Neutrophil (primary cell): Measurements from ENCODE around the gene HECTD1.
"Not testable (repeated sequence)": the region's sequence is repeated elsewhere in the genome, so short reads cannot be mapped to it uniquely, and the experiment has no call there.

ENCODE experiments used
- H3K27ac ChIP-seq: fragments of 200-600 bp; sonication (generic); 2 replicates; pipeline ENCODE4 v1.5.1; 2016; ENCODE audit warnings: mild to moderate bottlenecking, moderate library complexity
- H3K27me3 ChIP-seq: fragments of 200-600 bp; sonication (generic); 2 replicates; pipeline ENCODE4 v1.6.0; 2016; ENCODE audit warnings: mild to moderate bottlenecking
- H3K36me3 ChIP-seq: fragments of 200-600 bp; sonication (generic); 2 replicates; pipeline ENCODE4 v1.5.1; 2017
- H3K4me1 ChIP-seq, 2 experiments: fragments of 200-600 bp in 1 of 2; sonication (generic) in 1 of 2; 1 replicate in 1 of 2; 2 replicates in 1 of 2; pipeline versions ENCODE4 v1.5.1 to v1.6.1; 2013 to 2016; ENCODE audit warnings: low read depth in 1 of 2, low read length in 1 of 2, mild to moderate bottlenecking in 1 of 2, moderate library complexity in 1 of 2; ENCODE audit not compliant: control insufficient read depth in 1 of 2, insufficient read depth in 1 of 2
- H3K4me3 ChIP-seq, 2 experiments: fragments of 200-600 bp in 1 of 2; sonication (generic) in 1 of 2; 1 replicate in 1 of 2; 2 replicates in 1 of 2; pipeline ENCODE4 v1.5.1; 2013 to 2016; ENCODE audit warnings: low read depth in 1 of 2, low read length in 1 of 2, mild to moderate bottlenecking in 1 of 2, moderate library complexity in 1 of 2
- H3K9me3 ChIP-seq: fragments of 200-600 bp; sonication (generic); 2 replicates; pipeline ENCODE4 v1.5.1; 2016
- TF ChIP-seq, protein P1 (sequence below): fragments of 200-600 bp; sonication (generic); IDR thresholded peaks from 2 replicates; pipeline ENCODE4 v1.5.1; 2016; ENCODE audit warnings: antibody characterized with exemption

Gene HECTD1

DNA sequence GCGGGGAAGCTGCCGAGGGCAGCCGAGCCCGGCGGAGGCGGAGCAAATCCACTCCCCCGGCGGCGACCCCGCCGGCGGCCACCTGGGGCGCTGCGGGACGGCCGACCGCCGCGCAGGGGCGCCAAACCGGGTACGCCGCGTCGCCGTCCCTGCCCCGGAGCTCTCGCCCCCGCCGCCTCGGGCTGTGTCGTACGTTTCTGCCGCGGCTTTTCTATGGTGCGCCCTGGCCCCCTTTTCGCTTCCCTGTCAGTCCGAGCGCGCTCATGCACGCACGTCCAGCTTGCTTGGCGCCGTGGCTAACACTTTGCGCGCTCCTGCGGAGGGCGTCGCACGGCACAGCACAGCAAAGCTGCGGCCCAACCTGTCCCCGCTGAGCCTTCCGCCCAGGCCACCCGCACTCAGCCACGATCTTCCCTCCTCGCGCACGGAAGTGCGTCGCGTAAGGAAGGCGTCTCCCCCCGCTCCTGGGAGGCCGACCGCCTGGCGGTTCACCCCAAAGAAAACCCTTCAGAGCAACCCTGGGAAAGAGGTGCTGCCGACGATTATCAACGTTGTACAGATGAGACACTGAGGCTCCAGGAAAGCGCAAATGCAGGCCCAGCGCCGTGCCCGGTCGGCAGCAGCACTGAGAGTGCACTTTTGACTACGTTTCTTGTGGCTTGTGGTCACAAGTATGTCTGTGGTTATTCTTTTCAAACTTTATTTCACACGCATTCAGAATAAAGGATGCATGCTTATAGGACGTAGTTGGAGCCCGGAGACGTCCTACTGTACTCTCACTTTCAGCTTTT is at the start of gene HECTD1:
Gene HECTD1 (minus strand): TSS at position 39 of the 791 bp plus-strand sequence. CDS start 1,857 bp downstream, outside the sequence.
- Histone ChIP-seq H3K27ac (peak within 1 kb of the TSS; percentile 92), H3K27me3 (no peaks in the 10 kb centered on the region), H3K36me3 (no peaks in the 10 kb centered on the region), H3K9me3 (no peaks in the 10 kb centered on the region), H3K4me1 (peaks cover 29 to 36% of the 10 kb centered on the region in 2 experiments), H3K4me3 (peak within 1 kb of the TSS; percentile 77 to 85)
- TF ChIP-seq, protein P1, sequence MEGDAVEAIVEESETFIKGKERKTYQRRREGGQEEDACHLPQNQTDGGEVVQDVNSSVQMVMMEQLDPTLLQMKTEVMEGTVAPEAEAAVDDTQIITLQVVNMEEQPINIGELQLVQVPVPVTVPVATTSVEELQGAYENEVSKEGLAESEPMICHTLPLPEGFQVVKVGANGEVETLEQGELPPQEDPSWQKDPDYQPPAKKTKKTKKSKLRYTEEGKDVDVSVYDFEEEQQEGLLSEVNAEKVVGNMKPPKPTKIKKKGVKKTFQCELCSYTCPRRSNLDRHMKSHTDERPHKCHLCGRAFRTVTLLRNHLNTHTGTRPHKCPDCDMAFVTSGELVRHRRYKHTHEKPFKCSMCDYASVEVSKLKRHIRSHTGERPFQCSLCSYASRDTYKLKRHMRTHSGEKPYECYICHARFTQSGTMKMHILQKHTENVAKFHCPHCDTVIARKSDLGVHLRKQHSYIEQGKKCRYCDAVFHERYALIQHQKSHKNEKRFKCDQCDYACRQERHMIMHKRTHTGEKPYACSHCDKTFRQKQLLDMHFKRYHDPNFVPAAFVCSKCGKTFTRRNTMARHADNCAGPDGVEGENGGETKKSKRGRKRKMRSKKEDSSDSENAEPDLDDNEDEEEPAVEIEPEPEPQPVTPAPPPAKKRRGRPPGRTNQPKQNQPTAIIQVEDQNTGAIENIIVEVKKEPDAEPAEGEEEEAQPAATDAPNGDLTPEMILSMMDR = peak; percentile 91

GRCh38 chr14:31257244-31257553 is 49.6 kb upstream of the HECTD1 start:
- H3K27me3 ChIP-seq = no peaks in the 10 kb centered on the region
- no peaks in the 10 kb centered on the region for H3K36me3 ChIP-seq

DNA sequence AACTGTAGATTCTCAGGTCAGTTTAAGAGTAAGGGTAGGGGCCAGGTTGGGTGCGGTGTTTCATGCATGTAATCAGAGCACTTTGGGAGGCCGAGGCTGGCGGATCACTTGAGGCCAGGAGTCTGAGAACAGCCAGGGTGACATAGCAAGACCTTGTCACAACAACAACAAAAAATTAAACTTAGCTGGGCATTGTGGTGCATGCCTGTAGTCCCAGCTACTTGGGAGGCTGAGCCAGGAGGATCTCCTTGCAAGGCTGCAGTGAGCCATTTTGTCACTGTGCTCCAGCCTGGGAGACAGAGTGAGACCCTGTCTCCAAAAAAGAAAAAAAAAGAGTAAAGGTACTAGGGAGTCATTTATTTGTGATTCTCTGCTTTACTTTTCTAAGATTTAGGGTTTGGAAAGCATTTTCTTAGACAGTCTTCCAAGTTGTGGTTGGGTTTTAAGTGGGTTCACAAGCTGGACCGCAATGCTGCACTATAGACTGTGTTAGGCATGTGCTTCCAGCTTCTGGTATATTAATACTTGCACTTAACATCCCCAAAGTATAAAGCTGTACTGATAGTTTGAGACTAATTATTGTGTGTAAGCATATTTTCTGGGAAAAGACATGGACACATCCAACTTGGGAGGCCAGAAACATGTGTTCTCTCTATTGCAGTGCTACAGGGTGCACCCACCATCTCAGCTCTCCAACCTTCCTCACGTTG is 49.1 kb upstream of the HECTD1 start:
- TF ChIP-seq, protein P1 = no peak
- H3K27me3 ChIP-seq = no peaks in the 10 kb centered on the region
- no peaks in the 10 kb centered on the region for H3K9me3 ChIP-seq

More at GRCh38 chr14:31257244-31257553, 49.6 kb upstream of the HECTD1 start:
- Histone ChIP-seq H3K27ac (no peak overlapping the region), H3K9me3 (no peaks in the 10 kb centered on the region), H3K4me1 (peaks cover 5 to 7% of the 10 kb centered on the region in 2 experiments), H3K4me3 (no peak overlapping the region)
- TF ChIP-seq, protein P1 = no peak

GRCh38 chr14:31255918-31256317 is 48.3 kb upstream of the HECTD1 start:
- not testable (repeated sequence) for H3K4me3 ChIP-seq, H3K36me3 ChIP-seq, H3K27me3 ChIP-seq, H3K4me1 ChIP-seq, H3K9me3 ChIP-seq, H3K27ac ChIP-seq

More for the DNA sequence above, 49.1 kb upstream of the HECTD1 start:
- H3K27ac ChIP-seq = no peak overlapping the region
- H3K4me1 ChIP-seq = peaks cover under 1 to 2% of the 10 kb centered on the region in 2 experiments
- no peaks in the 10 kb centered on the region for H3K36me3 ChIP-seq
- H3K4me3 ChIP-seq = no peak overlapping the region

DNA sequence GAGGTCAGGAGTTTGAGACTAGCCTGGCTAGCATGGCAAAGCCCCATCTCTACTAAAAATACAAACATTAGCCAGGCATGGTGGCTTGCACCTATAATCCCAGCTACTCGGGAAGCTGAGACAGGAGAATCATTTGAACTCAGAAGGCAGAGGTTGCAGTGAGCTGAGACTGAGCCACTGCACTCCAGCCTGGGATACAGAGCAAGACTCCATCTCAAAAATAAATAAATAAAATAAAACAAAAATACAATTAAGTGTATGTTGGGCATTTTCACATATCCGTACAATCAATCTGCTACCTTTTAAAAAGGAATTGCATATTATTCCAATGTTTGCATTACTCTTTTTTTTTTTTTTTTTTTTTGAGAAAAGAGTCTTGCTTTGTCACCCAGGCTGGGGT is 47.7 kb upstream of the HECTD1 start:
- Histone ChIP-seq H3K27me3 (no peaks in the 10 kb centered on the region), H3K4me3 (no peak overlapping the region), H3K27ac (no peak overlapping the region), H3K9me3 (no peaks in the 10 kb centered on the region), H3K4me1 (no peaks in the 10 kb centered on the region), H3K36me3 (no peaks in the 10 kb centered on the region)
- TF ChIP-seq, protein P1 = no peak
